ENCODE data around the gene PRL. TPM values are rescaled to one million over a fixed set of nuclear protein-coding genes. Genes with fewer than 3 reads are reported as not detected.

Gene PRL
- total RNA-seq, 2 donors from 2014 or later: not detected

GRCh38 chr6:22238861-22239260 lies 58.0 kb downstream of the PRL start:
- ATAC-seq (ENCODE audit: insufficient number of reproducible peaks, low FRiP score, low read depth): no peak
- no peak for TF ChIP-seq CTCF (IDR thresholded peaks at IDR 0.05)
- H3K27ac ChIP-seq: no peak overlapping the region
- no peaks in the 10 kb centered on the region for H3K36me3 ChIP-seq
- H3K27me3 ChIP-seq (replicated peaks; ENCODE audit: insufficient read depth): no peaks in the 10 kb centered on the region
- no peak overlapping the region for H3K4me3 ChIP-seq
- H3K9me3 ChIP-seq: no peaks in the 10 kb centered on the region
- DNase-seq (ENCODE audit: low spot score): no peak
- H3K4me1 ChIP-seq (ENCODE audit: control insufficient read depth in 1 of 2, low read depth in 2 of 2): no peaks in the 10 kb centered on the region

- Histone ChIP-seq H3K36me3 (no peaks in the 10 kb centered on the region), H3K27ac (no peak overlapping the region)
- ATAC-seq (ENCODE audit: insufficient number of reproducible peaks, low FRiP score, low read depth): no peak
Measured at GRCh38 chr6:22237526-22237925, 59.3 kb downstream of the PRL start.

More at GRCh38 chr6:22237526-22237925, 59.3 kb downstream of the PRL start:
- Histone ChIP-seq H3K9me3 (no peaks in the 10 kb centered on the region), H3K4me3 (no peak overlapping the region), H3K27me3 (replicated peaks; ENCODE audit: insufficient read depth) (no peaks in the 10 kb centered on the region), H3K4me1 (ENCODE audit: control insufficient read depth in 1 of 2, low read depth in 2 of 2) (no peaks in the 10 kb centered on the region)
- TF ChIP-seq CTCF (IDR thresholded peaks at IDR 0.05): no peak
- DNase-seq (ENCODE audit: low spot score): no peak

Measured in thoracic aorta (tissue), 2 donors.